CD4-positive, alpha-beta T cell treated with Interleukin-17A for 4 hours (primary cell): Measurements from ENCODE around the gene AOAH.
"Not testable (repeated sequence)": the region's sequence is repeated elsewhere in the genome, so short reads cannot be mapped to it uniquely, and the experiment has no call there.

Experiments used
- DNase-seq: peaks from one replicate; pipeline ENCODE4 v3.0.0-alpha.2; 2020; ENCODE audit warnings: mixed read lengths

The AOAH gene

DNA sequence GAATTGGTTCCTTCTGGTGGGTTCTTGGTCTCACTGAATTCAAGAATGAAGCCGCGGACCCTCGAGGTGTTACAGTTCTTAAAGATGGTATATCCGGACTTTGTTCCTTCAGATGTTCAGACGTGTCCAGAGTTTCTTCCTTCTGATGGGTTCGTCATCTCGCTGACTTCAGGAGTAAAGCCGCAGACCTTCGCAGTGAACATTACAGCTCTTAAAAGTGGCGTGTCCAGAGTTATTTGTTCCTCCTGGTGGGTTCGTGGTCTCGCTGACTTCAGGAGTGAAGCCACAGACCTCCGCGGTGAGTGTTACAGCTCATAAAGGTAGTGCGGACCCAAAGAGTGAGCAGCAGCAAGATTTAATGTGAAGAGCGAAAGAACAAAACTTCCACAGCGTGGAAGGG is 220.1 kb downstream of the AOAH start:
- not testable (repeated sequence) for DNase-seq

DNA sequence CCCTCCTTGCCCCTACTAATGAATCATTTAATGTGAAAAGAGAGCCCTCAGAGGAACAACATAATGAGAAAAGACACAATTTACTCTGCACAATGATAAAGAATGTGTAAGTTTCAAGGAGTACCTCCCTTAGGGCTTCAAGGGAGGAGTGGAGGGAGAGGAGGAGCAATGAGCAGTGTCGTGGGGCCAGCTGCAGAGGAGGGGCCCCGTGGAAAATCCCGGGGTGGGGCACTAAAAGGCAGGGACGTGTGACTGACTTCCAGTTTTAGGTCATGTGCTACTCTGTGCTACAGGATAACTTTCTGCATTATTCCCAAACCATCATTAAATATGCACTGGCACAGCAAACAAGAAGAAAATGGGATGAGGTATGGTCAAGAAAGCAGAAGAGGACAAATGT is 226.5 kb downstream of the AOAH start:
- no peak for DNase-seq

DNA sequence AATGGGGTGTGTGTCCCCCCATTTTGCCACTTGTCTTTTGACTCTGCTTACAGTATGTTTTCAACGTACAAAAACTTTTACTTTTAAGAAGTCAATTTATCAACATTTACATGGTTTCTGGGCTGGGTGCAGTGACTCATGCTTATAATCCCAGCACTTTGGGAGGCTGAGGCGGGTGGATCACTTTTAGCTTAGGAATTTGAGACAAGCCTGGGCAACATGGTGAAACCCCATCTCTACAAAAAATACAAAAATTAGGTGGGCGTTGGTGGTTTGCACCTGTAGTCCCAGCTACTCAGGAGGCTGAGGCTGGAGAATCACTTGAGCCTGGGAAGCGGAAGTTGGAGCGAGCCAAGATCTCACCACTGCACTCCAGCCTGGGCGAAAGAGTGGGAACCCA is 227.1 kb downstream of the AOAH start:
- not testable (repeated sequence) for DNase-seq

DNA sequence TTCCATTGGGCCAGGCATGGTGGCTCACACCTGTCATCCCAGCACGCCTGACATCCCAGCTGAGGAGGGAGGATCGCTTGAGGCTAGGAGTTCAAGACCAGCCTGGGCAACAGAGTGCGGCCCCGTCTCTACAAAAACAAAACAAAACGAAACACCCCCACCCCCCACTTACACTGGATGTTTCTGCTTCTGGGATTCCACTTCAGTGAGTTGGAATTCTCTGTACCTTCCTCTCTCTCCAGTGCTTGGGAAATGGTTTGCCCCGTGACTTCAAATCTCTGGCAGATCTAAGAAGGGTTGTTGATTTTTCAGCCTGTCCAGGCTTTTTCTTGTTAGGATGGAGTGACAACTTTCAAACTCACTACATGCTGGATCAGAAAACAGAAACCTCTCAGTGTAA is 227.7 kb downstream of the AOAH start:
- DNase-seq, result no peak

DNA sequence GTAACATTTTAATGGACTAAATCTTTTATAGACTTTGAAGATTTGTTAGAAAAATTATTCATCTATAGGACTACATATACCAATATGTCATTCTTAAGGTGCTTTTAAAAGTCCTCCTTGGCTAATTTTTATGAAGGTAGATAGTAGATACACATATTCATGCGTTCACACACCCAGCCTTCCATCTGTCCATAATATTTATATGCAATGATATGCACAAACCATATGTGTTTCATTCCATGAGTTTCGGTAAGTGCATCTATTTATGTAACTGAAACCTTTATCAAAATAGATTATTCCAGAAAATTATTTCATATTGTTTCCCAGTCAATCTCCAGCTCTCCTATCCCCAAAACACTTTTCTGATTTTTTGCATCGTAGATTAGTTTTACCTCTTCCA is 233.0 kb downstream of the AOAH start:
- DNase-seq, result no peak

DNA sequence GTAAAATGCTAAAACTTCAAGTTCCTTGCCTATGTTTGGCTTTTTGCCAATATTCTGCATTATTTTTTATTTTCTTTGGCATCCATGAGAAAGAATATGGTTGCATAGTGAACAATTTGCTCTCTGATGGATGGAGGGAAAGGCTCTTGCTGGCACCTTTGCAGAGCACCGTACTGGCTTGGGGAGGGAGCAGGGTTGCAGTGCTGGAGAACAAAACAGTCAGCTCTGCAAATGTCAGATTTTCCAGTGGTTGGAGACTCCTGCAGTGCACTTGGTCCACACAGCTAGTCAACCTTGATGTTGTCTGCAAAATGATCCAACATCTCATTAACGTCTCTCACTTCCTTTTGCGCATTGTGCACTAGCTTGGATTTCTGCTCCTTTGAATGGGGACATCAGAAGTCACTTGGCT is 233.9 kb downstream of the AOAH start:
- DNase-seq, result no peak

DNA sequence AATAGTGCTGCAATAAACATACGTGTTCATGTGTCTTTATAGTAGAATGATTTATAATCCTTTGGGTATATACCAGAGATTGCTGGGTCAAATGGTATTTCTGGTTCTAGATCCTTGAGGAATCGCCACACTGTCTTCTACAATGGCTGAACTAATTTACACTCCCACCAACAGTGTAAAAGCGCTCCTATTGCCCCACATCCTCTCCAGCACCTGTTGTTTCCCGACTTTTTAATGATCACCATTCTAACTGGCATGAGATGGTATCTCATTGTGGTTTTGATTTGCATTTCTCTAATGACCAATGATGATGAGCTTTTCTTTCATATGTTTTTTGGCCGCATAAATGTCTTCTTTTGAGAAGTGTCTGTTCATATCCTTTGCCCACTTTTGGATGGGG is 235.6 kb downstream of the AOAH start:
- DNase-seq, result not testable (repeated sequence)

DNA sequence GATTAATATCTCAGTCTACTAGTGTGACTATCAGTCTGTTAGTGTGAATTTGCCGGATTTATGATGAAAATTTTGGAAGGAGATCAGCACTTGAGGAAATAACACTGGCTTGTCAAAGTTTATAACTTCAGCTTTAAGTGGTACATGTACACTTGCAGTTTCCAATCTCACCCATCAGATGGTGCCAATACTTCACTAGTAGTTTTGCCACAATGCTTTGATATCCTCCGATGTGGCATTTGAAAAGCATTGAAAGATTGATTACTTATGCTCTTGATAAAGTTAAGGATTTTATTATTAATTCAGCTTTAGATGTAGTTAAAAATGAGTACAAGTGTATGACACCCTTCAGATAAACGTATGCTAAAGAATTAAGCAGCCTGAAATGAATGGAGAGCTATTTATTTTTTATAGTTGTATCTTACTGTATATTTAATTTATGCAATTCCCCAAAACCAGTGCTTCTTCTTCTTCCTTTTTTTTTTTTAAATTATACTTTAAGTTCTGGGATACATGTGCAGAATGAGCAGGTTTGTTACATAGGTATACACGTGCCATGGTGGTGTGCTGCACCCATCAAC is 236.4 kb downstream of the AOAH start:
- DNase-seq, result peak; percentile 46

DNA sequence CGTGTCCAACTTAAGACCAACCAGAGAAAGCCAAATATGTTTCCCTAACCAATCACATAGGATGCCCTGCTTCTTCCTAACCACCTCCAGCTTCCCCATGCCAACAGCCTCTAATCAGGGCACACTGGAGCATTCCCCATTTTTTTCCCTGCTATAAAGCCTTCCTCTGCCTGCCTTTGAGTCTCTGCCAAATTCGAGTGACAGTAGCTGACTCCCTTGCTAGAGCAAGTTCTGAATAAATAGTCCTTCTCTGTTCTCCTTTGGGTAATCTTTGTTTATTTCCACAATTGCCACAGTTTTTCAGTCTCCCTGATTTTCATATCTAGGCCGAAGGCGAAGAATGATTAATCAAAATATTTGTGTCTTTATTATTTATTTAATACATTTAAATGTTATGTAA is 238.0 kb downstream of the AOAH start:
- no peak for DNase-seq

DNA sequence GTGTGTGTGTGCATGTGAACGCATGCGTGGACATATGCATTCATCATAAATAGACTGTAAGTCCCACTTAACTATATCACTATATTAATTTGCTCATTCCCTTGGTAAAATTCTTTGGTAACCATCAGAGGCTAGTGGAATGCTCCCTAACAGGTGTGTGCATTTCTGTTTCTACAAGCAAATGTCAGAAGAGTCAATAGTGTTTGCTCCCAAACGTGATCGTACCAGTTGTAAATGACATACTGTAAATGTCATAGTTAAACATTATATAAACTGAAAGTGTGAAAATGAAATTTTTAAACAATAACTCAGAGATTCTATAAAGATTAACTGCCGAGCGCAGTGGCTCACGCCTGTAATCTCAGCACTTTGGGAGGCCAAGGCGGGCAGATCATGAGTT is 240.0 kb downstream of the AOAH start:
- DNase-seq, result no peak

DNA sequence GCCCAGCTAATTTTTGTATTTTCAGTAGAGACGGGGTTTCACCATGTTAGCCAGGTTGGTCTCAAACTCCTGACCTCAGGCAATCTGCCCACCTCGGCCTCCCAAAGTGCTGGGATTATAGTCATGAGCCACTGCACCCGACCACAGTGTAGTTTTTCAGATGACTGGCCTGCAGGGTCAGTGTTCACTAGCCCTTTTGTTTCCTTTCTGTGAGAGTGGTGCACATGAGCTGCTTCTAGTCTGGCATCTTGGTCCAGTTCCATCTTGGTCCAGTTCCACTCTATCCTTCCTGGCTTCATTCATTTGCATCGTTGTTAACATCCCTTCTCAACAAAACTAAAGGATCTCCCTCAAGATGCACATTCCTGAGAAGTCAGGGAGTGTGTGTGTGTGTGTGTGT is 240.4 kb downstream of the AOAH start:
- DNase-seq, result not testable (repeated sequence)

DNA sequence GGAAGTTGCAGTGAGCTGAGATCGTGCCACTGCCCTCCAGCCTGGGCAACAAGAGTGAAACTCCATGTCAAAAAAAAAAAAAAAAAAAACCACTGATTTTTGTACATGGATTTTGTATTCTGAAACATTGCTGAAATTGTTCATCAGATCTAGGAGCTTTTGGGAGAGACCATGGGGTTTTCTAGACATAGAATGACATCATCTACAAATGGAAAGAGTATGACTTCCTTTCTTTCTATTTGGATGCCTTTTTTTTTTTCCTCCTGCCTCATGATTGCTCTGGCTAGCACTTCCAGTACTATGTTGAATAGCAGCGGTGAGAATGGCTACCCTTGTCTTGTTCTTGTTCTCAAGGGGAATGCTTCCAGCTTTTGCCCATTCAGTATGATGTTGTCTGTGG is 245.5 kb downstream of the AOAH start:
- no peak for DNase-seq

DNA sequence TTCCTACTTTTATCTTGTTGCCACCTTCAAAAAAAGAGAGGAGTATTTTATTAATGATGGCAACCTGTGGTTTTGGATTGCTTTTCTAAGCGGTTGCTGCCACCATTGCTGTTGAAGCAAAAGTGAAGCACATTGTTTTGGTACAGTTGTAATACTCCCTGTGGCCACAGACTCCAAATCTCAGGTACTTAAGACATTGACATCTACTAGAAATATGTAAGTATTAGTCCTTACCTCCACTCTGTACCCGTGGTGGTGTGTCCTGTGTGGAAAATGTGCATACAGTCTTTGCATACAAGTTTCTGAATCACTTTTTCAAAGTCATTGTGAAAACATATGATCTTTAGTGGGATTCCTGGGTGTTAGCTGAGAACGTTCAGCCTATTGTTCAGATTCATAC is 248.9 kb downstream of the AOAH start:
- no peak for DNase-seq

DNA sequence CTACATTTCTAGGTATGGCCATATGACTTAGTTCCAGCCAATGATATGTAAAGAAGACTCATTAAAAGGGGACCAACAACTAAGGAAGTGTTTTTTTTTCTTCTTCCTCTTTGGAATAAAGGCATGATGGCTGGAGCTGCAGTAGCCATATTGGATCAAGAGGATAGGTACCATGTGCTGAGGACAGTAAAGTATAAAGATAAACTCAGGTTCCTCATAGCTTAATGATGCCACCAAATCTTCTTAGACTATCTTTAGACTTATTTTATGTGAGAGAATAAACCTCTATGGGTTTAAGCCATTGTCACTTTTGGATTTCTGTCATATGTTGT is 249.3 kb downstream of the AOAH start:
- no peak for DNase-seq

DNA sequence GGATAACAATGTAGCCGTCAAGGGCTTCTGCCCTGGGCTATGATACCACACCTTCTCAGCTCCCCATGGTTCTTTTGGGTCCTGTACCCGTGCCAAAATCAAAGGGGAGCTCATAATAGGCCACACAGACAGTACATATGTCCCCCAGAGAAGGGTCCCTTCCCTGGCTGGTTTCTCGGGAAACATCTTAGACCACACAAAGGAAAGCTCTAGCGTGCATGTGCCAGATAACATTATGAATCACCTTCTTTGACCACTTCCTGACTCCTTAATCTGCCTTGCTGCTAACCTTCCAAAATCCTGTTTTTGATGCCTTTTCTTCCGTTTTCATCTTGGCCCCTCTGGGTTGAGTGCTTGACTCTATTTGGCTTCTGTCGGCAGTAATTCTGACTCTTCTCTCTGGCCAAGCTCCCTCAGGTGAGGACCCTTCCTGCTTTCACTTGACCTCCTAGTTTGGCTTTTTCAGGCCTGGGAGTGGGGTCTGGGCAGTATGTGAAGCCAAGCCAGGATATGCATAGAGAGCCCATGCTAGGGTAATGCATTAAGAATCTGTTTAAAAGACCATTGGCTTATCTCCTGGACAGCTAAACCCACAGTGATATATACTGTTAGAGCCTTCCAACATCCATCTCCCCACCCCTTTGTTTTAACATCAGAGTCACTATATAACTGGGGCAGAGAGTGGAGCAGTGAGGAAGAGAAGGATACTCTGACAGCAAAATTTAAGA is 249.8 kb downstream of the AOAH start:
- DNase-seq, result no peak

DNA sequence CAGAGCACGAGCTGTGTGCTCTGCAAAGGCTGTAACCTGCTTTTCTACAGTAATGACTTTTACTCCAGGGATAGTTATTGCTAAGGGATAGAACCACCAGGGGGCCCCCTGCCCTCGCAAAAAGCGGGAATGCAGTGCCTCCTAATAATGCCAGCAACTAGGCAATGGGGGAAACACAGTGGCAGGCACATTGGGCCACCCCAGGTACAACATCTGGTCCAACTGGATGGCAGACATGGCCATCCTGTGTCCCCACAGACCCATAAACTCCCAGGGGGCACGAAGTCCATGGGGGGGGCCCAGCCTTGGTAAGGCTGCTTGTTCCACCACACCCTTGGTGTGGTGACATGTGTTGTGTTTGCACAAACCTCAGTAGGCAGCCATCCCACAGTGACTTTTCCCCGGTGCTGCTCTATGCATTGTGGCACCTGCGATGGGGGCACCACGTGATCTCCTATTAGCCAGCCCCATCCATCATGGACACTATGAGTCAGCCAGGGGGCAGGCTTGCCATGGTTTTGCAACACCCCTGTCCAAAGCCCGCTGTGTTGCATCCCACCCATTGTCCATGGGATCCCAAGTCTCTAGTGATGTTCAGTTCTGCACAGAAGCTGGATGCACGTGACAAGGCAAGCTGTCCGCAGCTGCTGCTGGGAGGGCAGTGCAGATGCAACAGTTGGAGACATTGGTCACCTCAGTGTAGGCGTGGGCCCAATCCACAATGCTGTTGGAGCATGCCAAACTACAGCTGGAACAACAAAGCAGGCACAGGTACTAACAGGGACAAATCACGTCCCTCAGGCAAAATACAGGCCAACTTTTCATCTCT is 250.6 kb downstream of the AOAH start:
- DNase-seq, result peak; percentile 34

DNA sequence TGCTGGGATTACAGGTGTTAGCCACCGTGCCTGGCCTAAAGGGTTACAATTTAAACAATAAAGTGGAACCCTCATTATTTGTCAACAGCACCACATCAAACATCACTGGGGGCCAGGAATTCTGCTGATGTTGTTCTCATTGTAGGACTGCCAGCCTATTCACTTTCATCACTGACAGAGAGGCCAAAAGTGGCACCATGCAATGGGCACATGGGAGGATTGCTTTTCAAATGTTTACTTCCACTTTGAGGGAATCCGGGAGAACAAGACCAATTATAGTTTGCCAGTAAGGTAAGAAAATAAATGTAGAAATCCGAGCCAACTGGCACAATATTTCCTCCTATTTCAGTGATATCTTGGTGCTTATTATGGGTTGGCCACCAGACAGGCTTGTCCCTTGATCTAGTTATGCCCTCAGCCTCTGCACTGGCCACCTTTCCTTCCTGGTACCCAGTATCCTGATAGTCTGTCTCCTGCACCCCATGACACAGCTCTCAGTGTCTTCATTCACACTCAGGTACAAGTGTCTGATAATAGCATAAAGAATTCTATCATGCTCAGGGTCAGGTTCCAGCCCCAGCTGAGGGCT is 252.1 kb downstream of the AOAH start:
- no peak for DNase-seq

DNA sequence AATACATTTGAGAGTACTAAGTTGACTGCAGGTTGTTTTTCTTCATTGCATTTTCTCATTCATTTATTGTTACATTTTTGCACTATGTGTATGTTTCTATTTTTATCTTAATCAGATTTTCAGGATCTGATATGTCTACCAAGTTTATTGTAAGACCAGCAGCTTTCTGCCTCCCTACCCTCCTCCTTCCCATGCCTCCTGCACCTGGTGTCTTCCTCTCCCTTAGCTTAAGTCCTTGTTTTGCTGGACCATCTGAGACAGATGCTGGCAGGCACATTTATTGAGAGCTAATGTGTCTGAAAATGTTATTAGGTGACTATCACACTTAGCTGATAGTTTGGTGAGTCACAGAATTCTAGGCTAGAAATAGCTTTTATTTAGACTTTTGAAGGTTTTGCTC is 255.1 kb downstream of the AOAH start:
- no peak for DNase-seq

DNA sequence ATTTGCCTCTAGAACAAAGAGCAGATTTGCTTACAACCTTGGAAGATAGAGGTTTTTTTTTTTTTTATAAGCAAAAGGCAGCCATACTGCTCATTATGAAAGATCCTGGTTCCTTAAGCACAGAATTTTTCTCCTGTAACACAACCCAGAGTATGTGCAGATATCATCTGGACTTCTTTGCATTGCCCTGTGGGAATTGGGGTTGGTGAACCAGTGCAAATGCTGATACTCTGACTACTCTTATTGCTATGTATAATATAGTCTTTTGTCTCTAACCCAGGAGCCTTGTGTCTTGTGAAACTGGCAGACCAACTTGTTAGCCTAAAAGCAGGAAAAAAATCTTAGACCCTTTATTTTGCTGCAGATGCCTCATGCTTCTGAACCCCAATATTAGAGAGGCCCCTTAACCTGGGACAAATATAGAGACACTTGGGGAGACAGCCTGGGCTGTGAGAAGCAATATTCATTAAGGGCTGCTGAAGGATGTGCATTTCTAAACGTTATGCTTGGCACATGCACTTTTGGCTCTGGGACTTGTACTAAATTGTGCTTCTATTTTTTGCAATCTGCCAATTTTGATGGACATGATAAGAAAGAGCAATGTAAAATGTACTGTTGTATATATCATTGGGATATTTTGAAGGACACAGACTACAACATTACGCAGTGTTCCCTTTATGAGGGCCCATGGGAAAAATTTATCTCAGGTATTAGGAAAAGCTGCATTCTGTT is 255.8 kb downstream of the AOAH start:
- DNase-seq, result no peak

DNA sequence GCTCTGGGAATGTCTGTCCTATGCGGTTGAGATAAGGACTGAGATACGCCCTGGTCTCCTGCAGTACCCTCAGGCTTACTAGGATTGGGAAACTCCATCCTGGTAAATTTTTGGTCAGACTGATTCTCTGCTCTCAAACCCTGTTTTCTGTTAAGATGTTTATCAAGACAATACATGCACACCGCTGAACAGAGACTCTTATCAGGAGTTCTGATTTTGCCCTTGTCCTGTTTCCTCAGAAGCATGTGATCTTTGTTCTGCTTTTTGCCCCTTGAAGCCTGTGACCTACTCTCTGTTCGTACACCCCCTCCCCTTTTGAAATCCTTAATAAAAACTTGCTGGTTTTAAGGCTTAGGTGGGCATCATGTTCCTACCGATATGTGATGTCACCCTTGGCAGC is 258.3 kb downstream of the AOAH start:
- not testable (repeated sequence) for DNase-seq

DNA sequence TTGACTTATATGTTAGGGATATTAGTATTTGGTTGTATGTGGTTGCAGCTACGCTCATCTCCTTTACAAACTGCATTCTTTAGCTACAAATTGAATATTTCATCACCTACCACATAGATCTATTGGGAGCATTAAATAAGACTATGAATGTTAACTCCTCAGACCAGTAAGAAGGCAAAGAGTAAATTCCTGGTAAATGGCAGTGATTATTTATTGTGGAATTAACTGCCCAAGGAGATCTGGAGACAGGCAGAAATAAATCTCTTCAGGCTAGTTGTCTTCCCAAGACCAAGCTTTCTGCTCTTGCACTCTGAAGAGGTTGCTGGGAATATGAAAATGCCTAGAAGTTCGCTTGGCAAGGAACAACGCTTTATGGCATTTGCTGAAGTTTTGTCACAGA is 260.0 kb downstream of the AOAH start:
- no peak for DNase-seq
